A172 (cell line): ENCODE data around the gene S100A13. TPM values are rescaled to one million over a fixed set of nuclear protein-coding genes. Genes with fewer than 3 reads are reported as not detected.
"Not testable (repeated sequence)": the region's sequence is repeated elsewhere in the genome, so short reads cannot be mapped to it uniquely, and the experiment has no call there.

Experiments used
- DNase-seq: peaks from one replicate; pipeline ENCODE4 v3.0.0-alpha.2; 2015; ENCODE audit warnings: low spot score
- total RNA-seq: library from RNA; depleted of rRNA; stranded (reverse); fragments of >200 nt; shearing (Covaris generic); gene quantifications from 2 replicates; pipeline ENCODE4 v1.2.3, GENCODE V29; 2014

S100A13 gene
- total RNA-seq, 1 experiment from 2014 or later: 116 TPM

- no peak for DNase-seq
Measured at GRCh38 chr1:153648000-153648643, 20.8 kb upstream of the S100A13 start.

- no peak for DNase-seq
Measured at GRCh38 chr1:153647346-153647714, 20.0 kb upstream of the S100A13 start.

- no peak for DNase-seq
Measured at GRCh38 chr1:153646672-153647345, 19.5 kb upstream of the S100A13 start.

GRCh38 chr1:153643816-153644215 lies 16.5 kb upstream of the S100A13 start:
- DNase-seq: no peak

GRCh38 chr1:153643100-153643499 lies 15.8 kb upstream of the S100A13 start:
- no peak for DNase-seq

- no peak for DNase-seq
Measured at GRCh38 chr1:153642161-153642560, 14.9 kb upstream of the S100A13 start.

- no peak for DNase-seq
Measured at GRCh38 chr1:153640861-153641260, 13.6 kb upstream of the S100A13 start.

- not testable (repeated sequence) for DNase-seq
Measured at GRCh38 chr1:153640213-153640612, 12.9 kb upstream of the S100A13 start.

- DNase-seq: no peak
Measured at GRCh38 chr1:153639280-153639679, 12.0 kb upstream of the S100A13 start.

- DNase-seq: no peak
Measured at GRCh38 chr1:153638261-153638660, 11.0 kb upstream of the S100A13 start.

- DNase-seq: no peak
Measured at GRCh38 chr1:153636312-153636711, 9.0 kb upstream of the S100A13 start.

GRCh38 chr1:153635872-153636271 lies 8.6 kb upstream of the S100A13 start:
- no peak for DNase-seq

- peak; percentile 98 for DNase-seq
Measured at GRCh38 chr1:153633754-153634665, 6.7 kb upstream of the S100A13 start, which contains the start of gene CHTOP. TSS of gene CHTOP (plus strand) at chr1:153634066. CDS start at chr1:153636589, 2,523 bp downstream.

- no peak for DNase-seq
Measured at GRCh38 chr1:153633161-153633753, 6.0 kb upstream of the S100A13 start.

GRCh38 chr1:153631047-153632022 lies 4.0 kb upstream of the S100A13 start:
- no peak for DNase-seq

GRCh38 chr1:153630384-153630783 lies 3.1 kb upstream of the S100A13 start:
- no peak for DNase-seq

GRCh38 chr1:153629971-153630370 lies 2.7 kb upstream of the S100A13 start:
- no peak for DNase-seq

- no peak for DNase-seq
Measured at GRCh38 chr1:153629343-153629665, 2.0 kb upstream of the S100A13 start.

- DNase-seq: no peak
Measured at GRCh38 chr1:153628638-153629342, 1.5 kb upstream of the S100A13 start.
